ENCODE results near the gene CRYL1. TPM values are rescaled to one million over a fixed set of nuclear protein-coding genes. Genes with fewer than 3 reads are reported as not detected.

The CRYL1 gene
- total RNA-seq, 1 experiment from 2014 or later: 26.5 TPM

DNA sequence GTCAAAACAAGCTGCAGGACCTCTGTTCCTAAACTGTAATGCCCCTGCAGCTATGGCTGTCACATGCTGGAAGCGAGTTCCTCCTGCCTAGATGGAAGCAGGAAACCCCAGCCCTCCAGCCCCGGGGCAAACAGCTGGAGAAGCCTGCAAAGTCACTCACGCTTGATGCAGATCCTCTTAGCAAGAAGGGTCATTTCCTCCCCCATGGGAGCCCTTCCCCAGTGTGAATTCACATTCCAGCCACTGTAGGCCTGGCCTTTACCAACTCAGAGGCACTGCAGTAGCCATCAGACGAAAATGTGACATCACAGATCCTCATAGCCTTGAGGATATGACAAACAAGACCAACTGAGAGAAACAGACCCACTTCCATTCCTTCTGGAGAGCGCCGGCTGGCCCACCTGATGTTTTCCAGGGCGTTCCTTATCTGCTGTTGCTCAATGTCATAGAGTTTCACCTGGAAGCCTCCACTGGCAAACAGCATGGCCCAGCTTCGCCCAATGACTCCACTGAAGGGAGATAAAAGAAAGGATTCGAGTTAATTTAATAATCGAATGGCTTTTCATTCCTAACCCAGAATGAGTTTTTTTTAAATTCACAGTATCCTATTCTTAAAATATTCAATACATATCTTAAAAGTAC, 13.5 kb downstream of the CRYL1 start:
- no peaks in the 10 kb centered on the region for H3K27me3 ChIP-seq (ENCODE audit: insufficient read depth, low read length)
- H4K20me1 ChIP-seq (ENCODE audit: insufficient read depth): no peaks in the 10 kb centered on the region
- no peak overlapping the region for H3K4me3 ChIP-seq (replicated peaks in 1 of 2; ENCODE audit: low read depth in 1 of 2, low read length in 2 of 2)
- DNase-seq (ENCODE audit: low read depth, low spot score): no peak
- no peaks in the 10 kb centered on the region for H3K9me2 ChIP-seq (ENCODE audit: insufficient read depth)
- ChIA-PET POLR2A (no interaction called here), RAD21 (ENCODE audit: low non-redundant PET in 1 of 2, low total read pairs in 2 of 2, uncharacterized antibody in 2 of 2, unreplicated experiment in 2 of 2) (no interaction called here), CTCF (no interaction called here)
- H3K36me3 ChIP-seq (ENCODE audit: control insufficient read depth in 1 of 2, insufficient read depth in 2 of 2, low read length in 2 of 2): peaks cover 0 to 5% of the 10 kb centered on the region in 2 experiments; a peak in 1 of 4 replicates
- H3K4me2 ChIP-seq (ENCODE audit: low read length): no peak overlapping the region
- ATAC-seq: no peak
- H3K4me1 ChIP-seq (ENCODE audit: control insufficient read depth in 1 of 2, insufficient read depth in 2 of 2, low read length in 2 of 2): no peaks in the 10 kb centered on the region
- intact Hi-C loops (cut with micrococcal nuclease): no loop called here
- H3K9me3 ChIP-seq (ENCODE audit: control insufficient read depth in 1 of 2, insufficient read depth in 1 of 2, low read depth in 1 of 2, low read length in 2 of 2): no peaks in the 10 kb centered on the region
- H3K27ac ChIP-seq (ENCODE audit: low read depth, low read length): no peak overlapping the region
- no TSS peak for BruUV-seq (replicated peaks)
- H3K9ac ChIP-seq (ENCODE audit: low read length): no peak overlapping the region
- no peak overlapping the region for H2AFZ ChIP-seq (ENCODE audit: low read depth, low read length, poor library complexity, severe bottlenecking)
- TF ChIP-seq SRF (IDR thresholded peaks at IDR 0.05; ENCODE audit: low read depth) (no peak), MAX (IDR thresholded peaks at IDR 0.05) (no peak), RAD21 (IDR thresholded peaks at IDR 0.05; ENCODE audit: low read depth) (no peak), SIN3A (IDR thresholded peaks at IDR 0.05; ENCODE audit: low read depth) (no peak), CEBPB (IDR thresholded peaks at IDR 0.05; ENCODE audit: low read depth) (no peak), POLR2AphosphoS5 (IDR thresholded peaks at IDR 0.05; ENCODE audit: low read depth, low read length) (no peak), YY1 (IDR thresholded peaks at IDR 0.05; ENCODE audit: extremely low read depth, insufficient replicate concordance, low read depth, low read length) (no peak)
- TF ChIP-seq, protein P1, sequence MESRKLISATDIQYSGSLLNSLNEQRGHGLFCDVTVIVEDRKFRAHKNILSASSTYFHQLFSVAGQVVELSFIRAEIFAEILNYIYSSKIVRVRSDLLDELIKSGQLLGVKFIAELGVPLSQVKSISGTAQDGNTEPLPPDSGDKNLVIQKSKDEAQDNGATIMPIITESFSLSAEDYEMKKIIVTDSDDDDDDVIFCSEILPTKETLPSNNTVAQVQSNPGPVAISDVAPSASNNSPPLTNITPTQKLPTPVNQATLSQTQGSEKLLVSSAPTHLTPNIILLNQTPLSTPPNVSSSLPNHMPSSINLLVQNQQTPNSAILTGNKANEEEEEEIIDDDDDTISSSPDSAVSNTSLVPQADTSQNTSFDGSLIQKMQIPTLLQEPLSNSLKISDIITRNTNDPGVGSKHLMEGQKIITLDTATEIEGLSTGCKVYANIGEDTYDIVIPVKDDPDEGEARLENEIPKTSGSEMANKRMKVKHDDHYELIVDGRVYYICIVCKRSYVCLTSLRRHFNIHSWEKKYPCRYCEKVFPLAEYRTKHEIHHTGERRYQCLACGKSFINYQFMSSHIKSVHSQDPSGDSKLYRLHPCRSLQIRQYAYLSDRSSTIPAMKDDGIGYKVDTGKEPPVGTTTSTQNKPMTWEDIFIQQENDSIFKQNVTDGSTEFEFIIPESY (IDR thresholded peaks at IDR 0.05; ENCODE audit: extremely low read depth, insufficient replicate concordance, low read length): no peak
- TF ChIP-seq, protein P2, sequence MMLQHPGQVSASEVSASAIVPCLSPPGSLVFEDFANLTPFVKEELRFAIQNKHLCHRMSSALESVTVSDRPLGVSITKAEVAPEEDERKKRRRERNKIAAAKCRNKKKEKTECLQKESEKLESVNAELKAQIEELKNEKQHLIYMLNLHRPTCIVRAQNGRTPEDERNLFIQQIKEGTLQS (IDR thresholded peaks at IDR 0.05): no peak
- TF ChIP-seq, protein P3, sequence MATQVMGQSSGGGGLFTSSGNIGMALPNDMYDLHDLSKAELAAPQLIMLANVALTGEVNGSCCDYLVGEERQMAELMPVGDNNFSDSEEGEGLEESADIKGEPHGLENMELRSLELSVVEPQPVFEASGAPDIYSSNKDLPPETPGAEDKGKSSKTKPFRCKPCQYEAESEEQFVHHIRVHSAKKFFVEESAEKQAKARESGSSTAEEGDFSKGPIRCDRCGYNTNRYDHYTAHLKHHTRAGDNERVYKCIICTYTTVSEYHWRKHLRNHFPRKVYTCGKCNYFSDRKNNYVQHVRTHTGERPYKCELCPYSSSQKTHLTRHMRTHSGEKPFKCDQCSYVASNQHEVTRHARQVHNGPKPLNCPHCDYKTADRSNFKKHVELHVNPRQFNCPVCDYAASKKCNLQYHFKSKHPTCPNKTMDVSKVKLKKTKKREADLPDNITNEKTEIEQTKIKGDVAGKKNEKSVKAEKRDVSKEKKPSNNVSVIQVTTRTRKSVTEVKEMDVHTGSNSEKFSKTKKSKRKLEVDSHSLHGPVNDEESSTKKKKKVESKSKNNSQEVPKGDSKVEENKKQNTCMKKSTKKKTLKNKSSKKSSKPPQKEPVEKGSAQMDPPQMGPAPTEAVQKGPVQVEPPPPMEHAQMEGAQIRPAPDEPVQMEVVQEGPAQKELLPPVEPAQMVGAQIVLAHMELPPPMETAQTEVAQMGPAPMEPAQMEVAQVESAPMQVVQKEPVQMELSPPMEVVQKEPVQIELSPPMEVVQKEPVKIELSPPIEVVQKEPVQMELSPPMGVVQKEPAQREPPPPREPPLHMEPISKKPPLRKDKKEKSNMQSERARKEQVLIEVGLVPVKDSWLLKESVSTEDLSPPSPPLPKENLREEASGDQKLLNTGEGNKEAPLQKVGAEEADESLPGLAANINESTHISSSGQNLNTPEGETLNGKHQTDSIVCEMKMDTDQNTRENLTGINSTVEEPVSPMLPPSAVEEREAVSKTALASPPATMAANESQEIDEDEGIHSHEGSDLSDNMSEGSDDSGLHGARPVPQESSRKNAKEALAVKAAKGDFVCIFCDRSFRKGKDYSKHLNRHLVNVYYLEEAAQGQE (IDR thresholded peaks at IDR 0.05; ENCODE audit: low read depth): no peak
- H3K79me2 ChIP-seq (ENCODE audit: insufficient read depth, low read length): no peaks in the 10 kb centered on the region

Data from HCT116 (cell line).